Peyer's patch (tissue), 4 donors: ENCODE data around the gene XYLT1. TPM values are rescaled to one million over a fixed set of nuclear protein-coding genes. Genes with fewer than 3 reads are reported as not detected.
"Not testable (repeated sequence)": the region's sequence is repeated elsewhere in the genome, so short reads cannot be mapped to it uniquely, and the experiment has no call there.

Experiments
- DNase-seq, 3 donors: peaks; one replicate each; pipeline ENCODE4 v3.0.0-alpha.2; 2017 to 2019
- H3K27ac ChIP-seq, 4 donors: fragments of 200-600 bp; sonication (generic); one replicate each; pipeline ENCODE4 v1.5.1; 2016 to 2019
- H3K27me3 ChIP-seq, 2 donors: fragments of 200-600 bp; sonication (generic); one replicate each; pipeline ENCODE4 v1.5.1; 2019
- H3K36me3 ChIP-seq, 3 donors: fragments of 200-600 bp; sonication (generic); one replicate each; pipeline ENCODE4 v1.5.1; 2016 to 2019
- H3K4me1 ChIP-seq, 4 donors: fragments of 200-600 bp; sonication (generic); one replicate each; pipeline ENCODE4 v1.5.1; 2016 to 2019
- H3K4me3 ChIP-seq, 4 donors: fragments of 200-600 bp; sonication (generic); 1 replicate in 3 of 4; 2 replicates in 1 of 4; pipeline ENCODE4 v1.5.1; 2016 to 2019; ENCODE audit warnings: mild to moderate bottlenecking in 1 of 4
- H3K9me3 ChIP-seq, 4 donors: fragments of 200-600 bp; sonication (generic); one replicate each; pipeline ENCODE4 v1.5.1; 2016 to 2019; ENCODE audit warnings: mild to moderate bottlenecking in 1 of 4
- CTCF ChIP-seq, 6 experiments: fragments of 450-650 bp in 4 of 6; fragments of 200-600 bp in 2 of 6; sonication (generic) in 1 of 6; IDR thresholded peaks; one replicate each; pipeline ENCODE4 v1.5.1; 2017 to 2019; ENCODE audit warnings: antibody characterized with exemption in 6 of 6, mild to moderate bottlenecking in 3 of 6, moderate library complexity in 1 of 6
- POLR2A ChIP-seq, 2 donors: fragments of 450-650 bp; IDR thresholded peaks; one replicate each; pipeline ENCODE4 v1.5.1; 2017; ENCODE audit warnings: antibody characterized with exemption in 2 of 2, mild to moderate bottlenecking in 2 of 2, moderate library complexity in 2 of 2
- total RNA-seq, 4 donors: library from RNA; depleted of rRNA; stranded (reverse); fragments of >200 nt; gene quantifications; one replicate each; pipeline ENCODE4 v1.1.0, GENCODE V29; 2016

The XYLT1 gene
- total RNA-seq, 4 donors from 2014 or later, result 18.7 to 42.1 (median 37.7) TPM

DNA sequence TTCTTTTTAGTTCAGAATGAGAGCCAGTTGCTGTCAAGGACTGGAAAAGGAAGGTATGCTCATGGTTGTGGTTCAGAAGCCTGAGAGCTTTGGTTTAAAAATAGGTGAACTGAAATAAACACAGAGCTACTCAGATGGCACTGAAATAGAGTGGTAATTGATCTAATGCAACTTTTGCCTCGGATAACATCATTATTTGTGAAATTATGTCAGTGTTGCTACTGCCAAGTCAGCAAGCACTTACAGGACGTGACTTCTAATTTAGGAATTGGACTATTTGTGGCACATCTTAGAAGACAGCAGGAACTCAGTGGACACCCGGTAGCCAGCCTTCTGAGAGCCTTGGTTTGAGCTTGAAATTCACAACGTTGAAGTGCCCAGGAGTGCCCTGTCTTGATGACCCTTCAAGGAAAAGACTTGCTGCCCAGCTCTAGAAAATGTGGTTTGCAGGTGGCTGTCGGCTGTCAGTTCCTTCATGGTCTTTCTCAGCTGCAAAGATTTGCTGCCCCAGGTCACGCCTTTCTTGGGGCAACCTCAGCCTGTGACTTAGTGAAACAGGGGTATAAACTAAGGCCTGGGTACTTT is 42.0 kb upstream of the XYLT1 start:
- H3K9me3 ChIP-seq, result no peaks in the 10 kb centered on the region
- H3K27ac ChIP-seq, result no peak overlapping the region
- H3K36me3 ChIP-seq, result no peaks in the 10 kb centered on the region
- H3K4me3 ChIP-seq, result no peak overlapping the region
- no peak for DNase-seq
- no peak for TF ChIP-seq POLR2A (IDR thresholded peaks at IDR 0.05)
- no peak for TF ChIP-seq CTCF (IDR thresholded peaks at IDR 0.05)
- H3K4me1 ChIP-seq, result no peaks in the 10 kb centered on the region
- no peaks in the 10 kb centered on the region for H3K27me3 ChIP-seq

DNA sequence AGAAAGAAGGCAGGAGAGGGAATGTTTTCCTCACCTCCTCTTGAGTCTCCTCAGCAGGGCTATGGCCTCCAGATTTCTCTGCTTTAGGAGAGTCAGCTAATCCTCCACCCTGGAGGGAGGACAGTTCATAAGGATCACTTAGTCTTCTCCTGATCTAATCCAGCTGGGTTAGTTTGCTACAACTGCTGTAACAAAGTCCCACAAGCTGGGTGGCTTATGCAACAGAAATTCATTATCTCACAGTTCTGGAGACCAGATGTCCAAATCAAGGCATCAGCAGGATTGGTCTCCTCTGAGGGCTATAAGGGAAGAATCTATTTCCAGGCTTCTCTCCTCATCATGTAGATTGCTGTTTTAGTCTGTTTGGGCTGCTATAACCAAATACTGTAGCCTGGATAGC is 40.6 kb upstream of the XYLT1 start:
- Histone ChIP-seq H3K4me3 (no peak overlapping the region), H3K27ac (no peak overlapping the region)
- no peak for TF ChIP-seq POLR2A (IDR thresholded peaks at IDR 0.05)
- TF ChIP-seq CTCF (IDR thresholded peaks at IDR 0.05), result no peak

DNA sequence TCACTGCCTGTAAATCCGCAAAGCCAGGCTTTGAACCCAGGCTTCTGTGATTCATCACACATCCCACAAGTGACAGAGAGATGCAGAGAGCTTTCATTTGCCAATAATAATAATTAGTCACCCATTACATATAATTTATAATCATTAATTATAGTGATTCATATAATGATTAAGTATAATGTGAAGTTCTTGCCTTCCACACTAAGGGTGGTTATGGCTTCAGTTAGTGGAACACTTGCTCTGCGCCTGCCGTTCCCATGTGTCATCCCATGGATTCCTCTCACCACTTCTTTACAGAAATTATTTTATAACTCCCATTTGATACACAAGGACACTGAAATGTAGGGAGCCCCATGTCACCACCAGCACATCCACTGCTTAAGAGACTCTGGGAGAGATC is 39.8 kb upstream of the XYLT1 start:
- H3K27me3 ChIP-seq, result no peaks in the 10 kb centered on the region

More for the DNA sequence above, 40.6 kb upstream of the XYLT1 start:
- Histone ChIP-seq H3K36me3 (no peaks in the 10 kb centered on the region), H3K27me3 (no peaks in the 10 kb centered on the region), H3K4me1 (no peaks in the 10 kb centered on the region), H3K9me3 (no peaks in the 10 kb centered on the region)
- no peak for DNase-seq

GRCh38 chr16:17509194-17509593 is 38.4 kb upstream of the XYLT1 start:
- H3K9me3 ChIP-seq, result no peaks in the 10 kb centered on the region
- no peaks in the 10 kb centered on the region for H3K4me1 ChIP-seq
- H3K36me3 ChIP-seq, result no peaks in the 10 kb centered on the region
- no peak overlapping the region for H3K4me3 ChIP-seq
- DNase-seq, result no peak
- H3K27me3 ChIP-seq, result no peaks in the 10 kb centered on the region
- no peak for TF ChIP-seq POLR2A (IDR thresholded peaks at IDR 0.05)
- no peak for TF ChIP-seq CTCF (IDR thresholded peaks at IDR 0.05)
- no peak overlapping the region for H3K27ac ChIP-seq

More for the DNA sequence above, 39.8 kb upstream of the XYLT1 start:
- DNase-seq, result no peak
- Histone ChIP-seq H3K27ac (no peak overlapping the region), H3K9me3 (no peaks in the 10 kb centered on the region), H3K4me1 (no peaks in the 10 kb centered on the region), H3K36me3 (no peaks in the 10 kb centered on the region), H3K4me3 (no peak overlapping the region)
- TF ChIP-seq CTCF (IDR thresholded peaks at IDR 0.05) (no peak), POLR2A (IDR thresholded peaks at IDR 0.05) (no peak)

DNA sequence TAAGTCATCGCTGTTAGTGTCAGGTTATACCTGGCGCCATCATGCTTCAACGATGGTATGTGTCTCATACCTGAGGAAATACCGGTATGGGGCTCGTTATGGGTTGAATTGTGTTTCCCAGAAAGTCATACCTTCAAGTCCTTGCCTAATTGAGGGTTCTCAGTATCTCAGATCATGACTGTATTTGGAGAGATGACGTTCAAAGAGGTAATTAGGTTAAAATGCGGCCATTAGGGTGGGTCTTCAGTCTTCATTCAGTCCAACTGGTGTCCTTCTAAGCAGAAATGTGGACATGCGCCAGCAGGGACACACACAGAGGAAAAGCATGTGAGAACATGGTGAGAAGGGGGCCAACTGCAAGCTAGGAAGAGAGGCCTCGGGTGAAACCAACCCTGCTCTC is 37.5 kb upstream of the XYLT1 start:
- H3K9me3 ChIP-seq, result no peaks in the 10 kb centered on the region
- H3K27me3 ChIP-seq, result no peaks in the 10 kb centered on the region
- H3K27ac ChIP-seq, result no peak overlapping the region
- no peak for DNase-seq
- no peak overlapping the region for H3K4me3 ChIP-seq
- H3K36me3 ChIP-seq, result no peaks in the 10 kb centered on the region
- H3K4me1 ChIP-seq, result no peaks in the 10 kb centered on the region
- no peak for TF ChIP-seq CTCF (IDR thresholded peaks at IDR 0.05)
- TF ChIP-seq POLR2A (IDR thresholded peaks at IDR 0.05), result no peak

GRCh38 chr16:17507516-17507915 is 36.8 kb upstream of the XYLT1 start:
- not testable (repeated sequence) for H3K4me3 ChIP-seq, H3K27ac ChIP-seq, H3K36me3 ChIP-seq, H3K4me1 ChIP-seq, DNase-seq, H3K9me3 ChIP-seq, H3K27me3 ChIP-seq

- not testable (repeated sequence) for H3K36me3 ChIP-seq
Measured at GRCh38 chr16:17505828-17506227, 35.1 kb upstream of the XYLT1 start.

More at GRCh38 chr16:17505828-17506227, 35.1 kb upstream of the XYLT1 start:
- not testable (repeated sequence) for H3K9me3 ChIP-seq, H3K4me1 ChIP-seq, H3K27me3 ChIP-seq, H3K4me3 ChIP-seq, H3K27ac ChIP-seq, DNase-seq
